Loucy (cell line): Measurements from ENCODE around the gene CTSA.

Experiments
- H2AFZ ChIP-seq: fragments of 200-600 bp; sonication (generic); 2 replicates; pipeline ENCODE4 v1.6.0; 2016; ENCODE audit warnings: antibody characterized with exemption, mild to moderate bottlenecking, low read length, moderate library complexity
- H3F3A ChIP-seq: fragments of 200-600 bp; 2 replicates; pipeline ENCODE4 v1.6.0; 2016; ENCODE audit warnings: antibody characterized with exemption, low read depth, mild to moderate bottlenecking
- H3K27me3 ChIP-seq: fragments of 200-600 bp; sonication (generic); 2 replicates; pipeline ENCODE4 v1.6.1; 2014; ENCODE audit warnings: low read length, mild to moderate bottlenecking; ENCODE audit not compliant: insufficient read depth, poor library complexity, severe bottlenecking
- H3K36me3 ChIP-seq: fragments of 200-600 bp; sonication (generic); 2 replicates; pipeline ENCODE4 v1.6.1; 2016; ENCODE audit warnings: low read length; ENCODE audit not compliant: insufficient read depth
- H3K4me1 ChIP-seq: fragments of 200-600 bp; sonication (generic); 2 replicates; pipeline ENCODE4 v1.5.1; 2014; ENCODE audit warnings: low read length, mild to moderate bottlenecking; ENCODE audit not compliant: insufficient read depth, poor library complexity, severe bottlenecking
- H3K4me2 ChIP-seq: fragments of 200-600 bp; sonication (generic); 2 replicates; pipeline ENCODE4 v1.6.0; 2014; ENCODE audit warnings: antibody characterized with exemption, low read length, low read depth, mild to moderate bottlenecking; ENCODE audit not compliant: poor library complexity, severe bottlenecking
- H3K4me3 ChIP-seq: fragments of 200-600 bp; sonication (generic); 2 replicates; pipeline ENCODE4 v1.5.1; 2014; ENCODE audit warnings: low read length, mild to moderate bottlenecking, mixed read lengths; ENCODE audit not compliant: poor library complexity, severe bottlenecking
- H3K79me2 ChIP-seq: fragments of 200-600 bp; sonication (generic); 2 replicates; pipeline ENCODE4 v1.6.1; 2014; ENCODE audit warnings: low read length; ENCODE audit not compliant: insufficient read depth
- H3K9ac ChIP-seq: fragments of 200-600 bp; sonication (generic); 2 replicates; pipeline ENCODE4 v1.6.0; 2014; ENCODE audit warnings: mild to moderate bottlenecking, low read depth, low read length, moderate library complexity; ENCODE audit not compliant: poor library complexity, severe bottlenecking
- H3K9me2 ChIP-seq: fragments of 200-600 bp; sonication (generic); replicated peaks from 2 replicates; pipeline ENCODE4 v1.6.1; 2016; ENCODE audit warnings: low read depth, low read length, mixed read lengths
- H3K9me3 ChIP-seq: fragments of 200-600 bp; sonication (generic); 2 replicates; pipeline ENCODE4 v1.6.1; 2014; ENCODE audit warnings: mild to moderate bottlenecking, antibody characterized with exemption, low read length, low read depth; ENCODE audit not compliant: insufficient read depth
- H4K20me1 ChIP-seq: fragments of 200-600 bp; sonication (generic); 2 replicates; pipeline ENCODE4 v1.6.0; 2014; ENCODE audit warnings: antibody characterized with exemption, low read length, mild to moderate bottlenecking; ENCODE audit not compliant: insufficient read depth, poor library complexity, severe bottlenecking
- CTCF ChIP-seq: fragments of 200-600 bp; sonication (generic); conservative IDR thresholded peaks from 2 replicates; pipeline ENCODE4 v1.5.1; 2014; ENCODE audit warnings: mild to moderate bottlenecking, antibody characterized with exemption, low read length
- EZH2phosphoT487 ChIP-seq: fragments of 200-600 bp; IDR thresholded peaks from 2 replicates; pipeline ENCODE4 v1.6.1; 2018; ENCODE audit warnings: antibody characterized with exemption, mild to moderate bottlenecking, moderate library complexity, borderline replicate concordance

CTSA gene

DNA sequence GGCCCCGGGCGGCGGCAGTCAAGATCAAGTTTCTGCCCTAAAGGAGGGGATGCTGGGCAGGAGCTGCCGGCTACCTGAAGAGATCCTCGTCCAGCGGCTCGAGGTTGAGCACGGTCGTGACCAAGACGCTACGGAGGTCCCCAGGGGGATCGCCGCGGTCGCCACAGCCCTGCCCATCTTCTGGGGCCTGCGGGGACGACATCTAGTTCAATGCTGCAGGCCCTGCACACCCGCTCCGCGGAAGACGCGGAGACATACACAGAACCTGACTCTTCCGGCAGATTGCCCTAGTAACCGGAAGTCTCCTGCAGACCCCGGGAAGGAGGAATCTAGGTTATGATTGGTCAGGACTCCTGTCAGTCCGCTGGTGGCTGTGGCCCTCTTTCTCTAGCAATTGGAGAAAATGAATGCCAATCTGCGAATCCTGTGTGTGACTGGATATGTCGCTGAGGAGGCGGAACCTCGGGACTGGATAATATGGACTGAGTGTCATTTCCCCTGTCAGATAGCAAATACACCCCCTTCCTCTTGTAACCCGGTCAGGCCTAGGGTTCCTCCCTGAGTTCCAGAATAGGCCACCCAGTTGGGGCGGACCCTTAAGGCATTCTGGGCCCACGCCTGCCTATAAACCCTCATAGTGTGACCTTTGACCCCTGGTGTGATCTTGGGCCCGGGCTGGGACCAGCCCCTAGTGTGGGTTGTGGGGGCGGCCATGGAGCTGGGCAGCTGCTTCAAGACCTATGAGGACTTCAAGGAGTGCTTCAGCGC is 33.8 kb upstream of the CTSA start, which contains the start of the genes ACOT8 and ZSWIM3:
Gene ACOT8 (minus strand): TSS at position 279 of the 768 bp plus-strand sequence. CDS start 77 bp downstream, at position 202.
Gene ZSWIM3 (plus strand): TSS at position 501 of the 768 bp plus-strand sequence. CDS start 212 bp downstream, at position 713.
- TF ChIP-seq EZH2phosphoT487 (no peak), CTCF (no peak)
- H3K9ac ChIP-seq = peak within 1 kb of the TSS; percentile 83
- peak within 1 kb of the TSS; percentile 89 for H3K4me3 ChIP-seq
- H3K27me3 ChIP-seq = no peaks in the 10 kb centered on the region
- H3K36me3 ChIP-seq = no peaks in the 10 kb centered on the region
- H4K20me1 ChIP-seq = peaks cover 3% of the 10 kb centered on the region
- no peaks in the 10 kb centered on the region for H3F3A ChIP-seq
- H3K9me3 ChIP-seq = no peaks in the 10 kb centered on the region
- H2AFZ ChIP-seq = peak within 1 kb of the TSS; percentile 90
- H3K79me2 ChIP-seq = peaks cover 38% of the 10 kb centered on the region
- H3K4me1 ChIP-seq = peaks cover 42% of the 10 kb centered on the region
- H3K9me2 ChIP-seq = no peaks in the 10 kb centered on the region
- H3K4me2 ChIP-seq = peak within 1 kb of the TSS; percentile 91

- peak overlapping the region; percentile 78 for H3K9ac ChIP-seq
- peaks cover 38% of the 10 kb centered on the region for H3K79me2 ChIP-seq
- H3K4me3 ChIP-seq = peak overlapping the region; percentile 89
- H4K20me1 ChIP-seq = peaks cover 3% of the 10 kb centered on the region
- H3K9me3 ChIP-seq = no peaks in the 10 kb centered on the region
- no peaks in the 10 kb centered on the region for H3K36me3 ChIP-seq
- H3K9me2 ChIP-seq = no peaks in the 10 kb centered on the region
- H2AFZ ChIP-seq = peak overlapping the region; percentile 90
- no peaks in the 10 kb centered on the region for H3F3A ChIP-seq
- H3K4me2 ChIP-seq = peak overlapping the region; percentile 91
- H3K27me3 ChIP-seq = no peaks in the 10 kb centered on the region
- H3K4me1 ChIP-seq = peaks cover 42% of the 10 kb centered on the region
- TF ChIP-seq EZH2phosphoT487 = no peak
- no peak for TF ChIP-seq CTCF
These were observed 33.3 kb upstream of the CTSA start for GRCh38 chr20:45857882-45858216.

DNA sequence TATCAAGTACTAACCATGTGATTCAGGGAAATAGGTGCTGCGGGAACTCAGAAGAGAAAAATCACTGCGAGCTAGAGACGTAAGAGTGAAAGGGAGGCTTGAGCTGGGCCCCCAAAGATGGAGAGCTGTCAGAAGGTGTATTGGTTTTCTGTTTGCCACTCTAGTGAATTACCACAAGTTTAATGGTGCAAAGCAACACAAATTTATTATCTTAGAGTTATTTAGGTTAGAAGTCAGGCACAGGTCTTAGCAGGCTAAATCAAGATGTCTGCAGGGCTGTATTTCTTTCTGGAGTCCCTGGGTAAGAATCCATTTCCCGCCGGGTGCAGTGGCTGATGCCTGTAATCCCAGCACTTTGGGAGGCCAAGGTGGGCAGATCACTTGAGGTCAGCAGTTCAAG is 31.2 kb upstream of the CTSA start:
- Histone ChIP-seq H4K20me1 (peaks cover 3% of the 10 kb centered on the region), H3K9ac (no peak overlapping the region), H3K27me3 (no peaks in the 10 kb centered on the region), H3K9me3 (no peaks in the 10 kb centered on the region), H3K9me2 (no peaks in the 10 kb centered on the region), H3K4me3 (no peak overlapping the region), H3K79me2 (peaks cover 35% of the 10 kb centered on the region), H3K36me3 (no peaks in the 10 kb centered on the region), H3K4me2 (peak overlapping the region; percentile 91), H3K4me1 (peaks cover 38% of the 10 kb centered on the region), H2AFZ (no peak overlapping the region), H3F3A (no peaks in the 10 kb centered on the region)
- TF ChIP-seq CTCF (no peak), EZH2phosphoT487 (no peak)
